HCT116 (cell line): ENCODE data around the gene ADGRA3. TPM values are rescaled to one million over a fixed set of nuclear protein-coding genes. Genes with fewer than 3 reads are reported as not detected.

Experiments used
- ATAC-seq: fragments of 200-7000 bp; cut with Tn5 transposase; 2 replicates; pipeline ENCODE4 v1.9.1; 2020; ENCODE audit warnings: mild to moderate bottlenecking, moderate library complexity
- BruUV-seq: library from RNA; stranded (reverse); fragments of 400-500 nt; replicated peaks from 2 replicates; lab custom pipeline; 2021; lab: Mats Ljungman, UMichigan
- CTCF ChIA-PET: fragments of 300-600 bp; sonication (Branson Sonifier 250); formaldehyde crosslinking; loops from one replicate; lab custom pipeline; 2021; ENCODE audit warnings: antibody characterized with exemption; lab: Charles Lee
- POLR2A ChIA-PET: fragments of 300-600, 350-600 bp; sonication (Branson Sonifier 250); formaldehyde crosslinking; loops from one replicate; lab custom pipeline; 2021; ENCODE audit warnings: antibody characterized with exemption; lab: Charles Lee
- RAD21 ChIA-PET, 2 experiments: fragments of 300-600 bp; sonication (Branson Sonifier 250); formaldehyde crosslinking; loops; one replicate each; lab custom pipeline; 2023; ENCODE audit warnings: low total read pairs in 2 of 2; ENCODE audit not compliant: uncharacterized antibody in 2 of 2, unreplicated experiment in 2 of 2, low non-redundant PET in 1 of 2; lab: Charles Lee
- DNase-seq: peaks from one replicate; pipeline ENCODE4 v3.0.0-alpha.2; 2010; ENCODE audit warnings: low read depth, low spot score
- H2AFZ ChIP-seq: fragments of 200-600 bp; shearing (Covaris generic), sonication (generic); 2 replicates; pipeline ENCODE4 v1.6.1; 2017; ENCODE audit warnings: low read depth, mixed run types, mixed read lengths, antibody characterized with exemption, low read length; ENCODE audit not compliant: poor library complexity, severe bottlenecking
- H3K27ac ChIP-seq: 2 replicates; pipeline ENCODE4 v1.5.1; 2012; ENCODE audit warnings: low read depth, low read length
- H3K27me3 ChIP-seq: fragments of 200-600 bp; sonication (generic); 2 replicates; pipeline ENCODE4 v1.6.1; 2016; ENCODE audit warnings: mixed run types, low read length, mixed read lengths; ENCODE audit not compliant: insufficient read depth
- H3K36me3 ChIP-seq, 2 experiments: fragments of 200-500 bp in 1 of 2; fragments of 200-600 bp in 1 of 2; sonication (Bioruptor generic) in 1 of 2; sonication (generic) in 1 of 2; 2 replicates each; pipeline versions ENCODE4 v1.5.1 to v1.6.1; 2014 to 2016; ENCODE audit warnings: low read length in 2 of 2, inconsistent platforms in 1 of 2, mixed read lengths in 1 of 2, mixed run types in 1 of 2; ENCODE audit not compliant: insufficient read depth in 2 of 2, control insufficient read depth in 1 of 2
- H3K4me1 ChIP-seq, 2 experiments: fragments of 200-600 bp in 1 of 2; sonication (generic) in 1 of 2; 2 replicates each; pipeline versions ENCODE4 v1.5.1 to v1.6.1; 2012 to 2017; ENCODE audit warnings: low read length in 2 of 2, inconsistent platforms in 1 of 2, mild to moderate bottlenecking in 1 of 2, mixed read lengths in 1 of 2, mixed run types in 1 of 2, moderate library complexity in 1 of 2; ENCODE audit not compliant: insufficient read depth in 2 of 2, control insufficient read depth in 1 of 2
- H3K4me2 ChIP-seq: fragments of 200-600 bp; sonication (generic); 2 replicates; pipeline ENCODE4 v1.6.1; 2017; ENCODE audit warnings: mixed run types, low read length, mixed read lengths
- H3K4me3 ChIP-seq, 2 experiments: fragments of 200-600 bp in 1 of 2; sonication (generic) in 1 of 2; replicated peaks in 1 of 2; 2 replicates each; pipeline ENCODE4 v1.5.1; 2011 to 2016; ENCODE audit warnings: low read length in 2 of 2, control low read depth in 1 of 2, low read depth in 1 of 2, mild to moderate bottlenecking in 1 of 2, mixed read lengths in 1 of 2, mixed run types in 1 of 2
- H3K79me2 ChIP-seq: fragments of 200-600 bp; sonication (generic); 2 replicates; pipeline ENCODE4 v1.6.1; 2017; ENCODE audit warnings: mild to moderate bottlenecking, mixed run types, low read length, moderate library complexity, mixed read lengths; ENCODE audit not compliant: insufficient read depth
- H3K9ac ChIP-seq: fragments of 200-600 bp; sonication (generic); 2 replicates; pipeline ENCODE4 v1.6.1; 2016; ENCODE audit warnings: low read length, mixed read lengths
- H3K9me2 ChIP-seq: fragments of 200-600 bp; sonication (generic), shearing (Covaris generic); 2 replicates; pipeline ENCODE4 v1.6.1; 2017; ENCODE audit warnings: mixed run types, mild to moderate bottlenecking, moderate library complexity; ENCODE audit not compliant: insufficient read depth
- H3K9me3 ChIP-seq, 2 experiments: fragments of 200-500 bp in 1 of 2; fragments of 200-600 bp in 1 of 2; sonication (Bioruptor generic) in 1 of 2; sonication (generic) in 1 of 2; 2 replicates each; pipeline ENCODE4 v1.6.1; 2014 to 2017; ENCODE audit warnings: low read length in 2 of 2, mixed read lengths in 2 of 2, inconsistent platforms in 1 of 2, low read depth in 1 of 2, mild to moderate bottlenecking in 1 of 2, mixed run types in 1 of 2, moderate library complexity in 1 of 2; ENCODE audit not compliant: control insufficient read depth in 1 of 2, insufficient read depth in 1 of 2
- H4K20me1 ChIP-seq: fragments of 200-600 bp; sonication (generic), shearing (Covaris generic); 2 replicates; pipeline ENCODE4 v1.6.1; 2017; ENCODE audit warnings: mixed run types, mild to moderate bottlenecking, moderate library complexity; ENCODE audit not compliant: insufficient read depth
- ATF3 ChIP-seq: IDR thresholded peaks from 2 replicates; pipeline ENCODE4 v1.6.1; 2012
- CBX3 ChIP-seq: IDR thresholded peaks from 2 replicates; pipeline ENCODE4 v1.6.1; 2012; ENCODE audit warnings: low read depth
- CEBPB ChIP-seq: IDR thresholded peaks from 2 replicates; pipeline ENCODE4 v1.6.1; 2012; ENCODE audit warnings: low read depth
- EGR1 ChIP-seq: IDR thresholded peaks from 2 replicates; pipeline ENCODE4 v1.6.1; 2012; ENCODE audit warnings: low read depth
- ELF1 ChIP-seq: IDR thresholded peaks from 2 replicates; pipeline ENCODE4 v1.6.1; 2012; ENCODE audit warnings: low read depth, borderline replicate concordance
- EZH2 ChIP-seq: fragments of 200-600 bp; sonication (generic); IDR thresholded peaks from 2 replicates; pipeline ENCODE4 v1.6.1; 2017; ENCODE audit warnings: antibody characterized with exemption, mixed run types
- EZH2phosphoT487 ChIP-seq: fragments of 200-600 bp; IDR thresholded peaks from 2 replicates; pipeline ENCODE4 v1.6.1; 2018; ENCODE audit warnings: antibody characterized with exemption, borderline replicate concordance
- JUND ChIP-seq: IDR thresholded peaks from 2 replicates; pipeline ENCODE4 v1.6.1; 2012
- MAX ChIP-seq: IDR thresholded peaks from 2 replicates; pipeline ENCODE4 v1.6.1; 2012
- POLR2A ChIP-seq: IDR thresholded peaks from 2 replicates; pipeline ENCODE4 v1.7.0; 2011; ENCODE audit warnings: borderline replicate concordance; ENCODE audit not compliant: insufficient read depth, insufficient read length; ENCODE audit errors: extremely low read depth
- POLR2AphosphoS5 ChIP-seq: IDR thresholded peaks from 2 replicates; pipeline ENCODE4 v1.6.1; 2011; ENCODE audit warnings: mild to moderate bottlenecking, low read depth, low read length, moderate library complexity
- RAD21 ChIP-seq: IDR thresholded peaks from 2 replicates; pipeline ENCODE4 v1.6.1; 2012; ENCODE audit warnings: low read depth, mild to moderate bottlenecking
- SIN3A ChIP-seq: IDR thresholded peaks from 2 replicates; pipeline ENCODE4 v1.6.1; 2012; ENCODE audit warnings: low read depth
- SP1 ChIP-seq: IDR thresholded peaks from 2 replicates; pipeline ENCODE4 v1.6.1; 2012; ENCODE audit warnings: low read depth
- SRF ChIP-seq: IDR thresholded peaks from 2 replicates; pipeline ENCODE4 v1.6.1; 2012; ENCODE audit warnings: low read depth
- TCF7L2 ChIP-seq: IDR thresholded peaks from 2 replicates; pipeline ENCODE4 v1.7.0; 2011; ENCODE audit warnings: borderline replicate concordance, inconsistent platforms; ENCODE audit not compliant: insufficient read depth, insufficient read length; ENCODE audit errors: extremely low read depth
- YY1 ChIP-seq: IDR thresholded peaks from 2 replicates; pipeline ENCODE4 v1.6.1; 2011; ENCODE audit warnings: low read length, low read depth, moderate library complexity, mild to moderate bottlenecking; ENCODE audit not compliant: insufficient replicate concordance; ENCODE audit errors: extremely low read depth
- ZFX ChIP-seq: fragments of 450-650 bp; IDR thresholded peaks from 2 replicates; pipeline ENCODE4 v1.6.1; 2017
- ZNF274 ChIP-seq: fragments of 200-500 bp; sonication (Bioruptor generic); IDR thresholded peaks from 2 replicates; pipeline ENCODE4 v1.6.1; 2014; ENCODE audit warnings: mild to moderate bottlenecking, low read depth, low read length, inconsistent platforms
- intact Hi-C: fragments of 100-400 bp; cut with micrococcal nuclease; formaldehyde crosslinking; loops from 2 replicates; pipeline ENCODE4 v1.10.0; 2022
- total RNA-seq: library from RNA; stranded (reverse); gene quantifications from one replicate; pipeline ENCODE4 v1.2.1, GENCODE V29; 2021; ENCODE audit not compliant: unreplicated experiment

The ADGRA3 gene
- total RNA-seq, 1 experiment from 2014 or later, result 43.0 TPM

GRCh38 chr4:22510750-22511149 lies 5.1 kb downstream of the ADGRA3 start (continued):
- TF ChIP-seq ATF3 (no peak), YY1 (no peak), EZH2phosphoT487 (no peak)
- TF ChIP-seq, all 23 proteins: peak for 0

- POLR2A ChIA-PET, result no interaction called here
- intact Hi-C loops, result no loop called here
- peaks cover 6 to 12% of the 10 kb centered on the region in 2 experiments for H3K4me1 ChIP-seq
- H3K27ac ChIP-seq, result no peak overlapping the region
- TF ChIP-seq RAD21 (no peak), EZH2phosphoT487 (no peak), EGR1 (no peak), ELF1 (no peak), SRF (no peak), ATF3 (no peak), POLR2A (no peak), MAX (no peak), ZNF274 (no peak), SP1 (no peak), YY1 (no peak), SIN3A (no peak), POLR2AphosphoS5 (no peak), TCF7L2 (no peak), EZH2 (no peak), CEBPB (no peak), JUND (no peak), CBX3 (no peak), ZFX (no peak)
- no peak overlapping the region for H3K4me2 ChIP-seq
- H3K79me2 ChIP-seq, result peaks cover 73% of the 10 kb centered on the region
- H3K4me3 ChIP-seq, result no peak overlapping the region
- no peaks in the 10 kb centered on the region for H3K36me3 ChIP-seq
- ATAC-seq (no peak), DNase-seq (no peak)
- BruUV-seq, result no TSS peak
- CTCF ChIA-PET, result no interaction called here
- RAD21 ChIA-PET, result no interaction called here
- no peak overlapping the region for H3K9ac ChIP-seq
- H4K20me1 ChIP-seq, result peaks cover 9% of the 10 kb centered on the region; the same call in 1 of the 2 replicates
- no peaks in the 10 kb centered on the region for H3K9me3 ChIP-seq
- no peaks in the 10 kb centered on the region for H3K27me3 ChIP-seq
- no peaks in the 10 kb centered on the region for H3K9me2 ChIP-seq
- H2AFZ ChIP-seq, result no peak overlapping the region
These were observed 7.5 kb downstream of the ADGRA3 start for GRCh38 chr4:22508376-22508775.
